Endothelial cell of umbilical vein (primary cell): ENCODE data around the gene SH3TC1. TPM values are rescaled to one million over a fixed set of nuclear protein-coding genes. Genes with fewer than 3 reads are reported as not detected.

ENCODE experiments used
- BruUV-seq: library from RNA; stranded (reverse); fragments of 400-500 nt; replicated peaks from 2 replicates; lab custom pipeline; 2021; lab: Mats Ljungman, UMichigan
- CTCF ChIA-PET: fragments of 300-600, 350-600 bp; sonication (Branson Sonifier 250); formaldehyde crosslinking; loops from one replicate; lab custom pipeline; 2021; ENCODE audit warnings: antibody characterized with exemption, inconsistent platforms; lab: Charles Lee
- POLR2A ChIA-PET: fragments of 300-600, 350-600 bp; sonication (Branson Sonifier 250); formaldehyde crosslinking; loops from one replicate; lab custom pipeline; 2021; ENCODE audit warnings: antibody characterized with exemption, inconsistent platforms; lab: Charles Lee
- DNase-seq: peaks from one replicate; pipeline ENCODE4 v3.0.0-alpha.2; 2011; ENCODE audit warnings: low read depth, low spot score
- FAIRE-seq: peaks from 2 replicates; lab custom pipeline; 2011; peaks lifted over from hg19 to GRCh38; lab: Jason Lieb, UNC
- H2AFZ ChIP-seq: 2 replicates; pipeline ENCODE4 v1.6.0; 2012; ENCODE audit warnings: low read depth, low read length, control low read depth, inconsistent platforms
- H3K27ac ChIP-seq: 2 replicates; pipeline ENCODE4 v1.5.1; 2011; ENCODE audit warnings: low read depth, mild to moderate bottlenecking, control low read depth, low read length, moderate library complexity; ENCODE audit not compliant: insufficient read depth
- H3K27me3 ChIP-seq, 2 experiments: 2 replicates each; pipeline versions ENCODE4 v1.6.0 to v1.6.1; 2011; ENCODE audit warnings: low read length in 2 of 2, mixed read lengths in 1 of 2; ENCODE audit not compliant: control insufficient read depth in 2 of 2, insufficient read depth in 2 of 2
- H3K36me3 ChIP-seq, 2 experiments: 2 replicates in 1 of 2; 3 replicates in 1 of 2; pipeline ENCODE4 v1.5.1; 2011; ENCODE audit warnings: low read length in 2 of 2, mild to moderate bottlenecking in 1 of 2, moderate library complexity in 1 of 2; ENCODE audit not compliant: control insufficient read depth in 2 of 2, insufficient read depth in 2 of 2; ENCODE audit errors: extremely low read depth in 1 of 2
- H3K4me1 ChIP-seq: 3 replicates; pipeline ENCODE4 v1.5.1; 2011; ENCODE audit warnings: mild to moderate bottlenecking, low read length; ENCODE audit not compliant: control insufficient read depth, insufficient read depth; ENCODE audit errors: extremely low read depth
- H3K4me2 ChIP-seq: 2 replicates; pipeline ENCODE4 v1.6.1; 2011; ENCODE audit warnings: low read length, control low read depth, mixed read lengths; ENCODE audit not compliant: insufficient read depth
- H3K4me3 ChIP-seq, 3 experiments: fragments of 200-600 bp in 1 of 3; sonication (generic), shearing (Covaris generic) in 1 of 3; replicated peaks in 1 of 3; 2 replicates each; pipeline ENCODE4 v1.5.1; 2011 to 2016; ENCODE audit warnings: control low read depth in 3 of 3, low read length in 3 of 3, mild to moderate bottlenecking in 2 of 3, inconsistent platforms in 1 of 3, low read depth in 1 of 3, moderate library complexity in 1 of 3; ENCODE audit not compliant: insufficient read depth in 1 of 3
- H3K79me2 ChIP-seq: 2 replicates; pipeline ENCODE4 v1.6.0; 2012; ENCODE audit warnings: low read length, inconsistent platforms; ENCODE audit not compliant: control insufficient read depth, insufficient read depth
- H3K9ac ChIP-seq: replicated peaks from 2 replicates; pipeline ENCODE3; 2011; ENCODE audit warnings: low read length, control low read depth; ENCODE audit not compliant: insufficient read depth; ENCODE audit errors: extremely low read depth
- H3K9me1 ChIP-seq: replicated peaks from 3 replicates; pipeline ENCODE4 v1.6.0; 2011; ENCODE audit warnings: mild to moderate bottlenecking, low read length; ENCODE audit not compliant: control insufficient read depth, insufficient read depth; ENCODE audit errors: extremely low read depth
- H3K9me3 ChIP-seq: replicated peaks from 2 replicates; pipeline ENCODE4 v1.5.1; 2012; ENCODE audit warnings: low read length, inconsistent platforms; ENCODE audit not compliant: control insufficient read depth, insufficient read depth
- H4K20me1 ChIP-seq: replicated peaks from 2 replicates; pipeline ENCODE3; 2011; ENCODE audit warnings: mild to moderate bottlenecking, low read length; ENCODE audit not compliant: control insufficient read depth, insufficient read depth; ENCODE audit errors: extremely low read depth
- EZH2 ChIP-seq: IDR thresholded peaks from 2 replicates; pipeline ENCODE4 v1.6.1; 2012; ENCODE audit warnings: borderline replicate concordance, low read depth, mild to moderate bottlenecking, moderate library complexity, low read length, inconsistent platforms; ENCODE audit not compliant: severe bottlenecking
- FOS ChIP-seq: IDR thresholded peaks from 2 replicates; pipeline ENCODE4 v1.6.1; 2011; ENCODE audit warnings: mild to moderate bottlenecking, low read length, moderate library complexity, borderline replicate concordance; ENCODE audit not compliant: insufficient read depth
- GATA2 ChIP-seq: IDR thresholded peaks from 2 replicates; pipeline ENCODE4 v1.7.0; 2011; ENCODE audit warnings: low read depth, mild to moderate bottlenecking, moderate library complexity, mixed read lengths, low read length; ENCODE audit not compliant: insufficient read length, insufficient read depth
- JUN ChIP-seq: IDR thresholded peaks from 2 replicates; pipeline ENCODE4 v1.6.1; 2011; ENCODE audit warnings: borderline replicate concordance, low read depth; ENCODE audit not compliant: insufficient read length, insufficient read depth
- MYC ChIP-seq: IDR thresholded peaks from one replicate; pipeline ENCODE4 v1.6.1; 2011; ENCODE audit warnings: mild to moderate bottlenecking, low read depth, low read length
- POLR2A ChIP-seq: IDR thresholded peaks from 2 replicates; pipeline ENCODE4 v1.6.1; 2012; ENCODE audit warnings: low read depth, mild to moderate bottlenecking, control low read depth, low read length
- POLR2AphosphoS5 ChIP-seq: IDR thresholded peaks from 2 replicates; pipeline ENCODE4 v1.6.1; 2012; ENCODE audit warnings: low read depth, mild to moderate bottlenecking, control low read depth, low read length, moderate library complexity; ENCODE audit not compliant: insufficient read depth
- dilution Hi-C: fragments of 300-500 bp; cut with MboI; formaldehyde crosslinking; loops from one replicate; pipeline ENCODE4 v1.15.0; 2019; ENCODE audit warnings: low sequenced_read_pairs; ENCODE audit not compliant: extremely low pct_ligation_motif_present
- intact Hi-C: fragments of 100-400 bp; cut with micrococcal nuclease; formaldehyde crosslinking; loops from one replicate; pipeline ENCODE4 v1.10.0; 2022
- polyA plus RNA-seq, 4 experiments: library from polyadenylated mRNA; depleted of rRNA in 3 of 4; stranded (reverse) in 3 of 4; unstranded in 1 of 4; fragments of >200 nt; gene quantifications; 2 replicates each; pipeline versions ENCODE4 v1.2.1 to v1.2.3, GENCODE V29; 2011 to 2012; ENCODE audit warnings: missing spikeins in 1 of 4
- total RNA-seq: library from RNA; stranded (reverse); gene quantifications from 2 replicates; pipeline ENCODE4 v1.2.3, GENCODE V29; 2021
- TF ChIP-seq, protein P1 (sequence below), 2 donors: IDR thresholded peaks; 1 replicate in 1 of 2; 2 replicates in 1 of 2; pipeline ENCODE4 v1.5.1; 2011; ENCODE audit warnings: low read length in 2 of 2, mild to moderate bottlenecking in 2 of 2, moderate library complexity in 2 of 2, control low read depth in 1 of 2, inconsistent platforms in 1 of 2, low read depth in 1 of 2; ENCODE audit not compliant: insufficient read depth in 1 of 2; ENCODE audit errors: extremely low read depth in 1 of 2
- TF ChIP-seq, protein P2 (sequence below): IDR thresholded peaks from 2 replicates; pipeline ENCODE4 v1.6.1; 2011; ENCODE audit not compliant: insufficient read depth, insufficient read length

SH3TC1 gene
- total and polyA plus RNA-seq, 2 donors (not counting 3 experiments of a cell fraction or from before 2014, with no cell fraction given) = 96.5 to 192 TPM

GRCh38 chr4:8177956-8178355 is 21.1 kb upstream of the SH3TC1 start:
- Histone ChIP-seq H3K9ac (no peak overlapping the region), H3K79me2 (no peaks in the 10 kb centered on the region), H3K27me3 (no peaks in the 10 kb centered on the region), H4K20me1 (no peaks in the 10 kb centered on the region), H3K27ac (no peak overlapping the region), H3K9me3 (no peaks in the 10 kb centered on the region), H3K4me2 (no peak overlapping the region), H3K9me1 (no peaks in the 10 kb centered on the region), H3K4me1 (peaks cover 7% of the 10 kb centered on the region), H2AFZ (no peak overlapping the region), H3K36me3 (no peaks in the 10 kb centered on the region), H3K4me3 (no peak overlapping the region)
- intact Hi-C loops = loop anchor here (1.0 to 2.0 kb wide), 3 partner anchors 13 to 225 kb away; no protein-coding TSS in a partner anchor
- ChIA-PET POLR2A (no interaction called here), CTCF (interaction anchor here (1.6 to 5.7 kb wide), 6 partner anchors 15 to 233 kb away, joined by 7 to 196 read pairs (median 25); partner anchors contain the start of gene SH3TC1)
- BruUV-seq = no TSS peak
- TF ChIP-seq FOS (no peak), EZH2 (no peak), GATA2 (no peak), MYC (no peak), JUN (no peak), POLR2A (no peak)
- DNase-seq (no peak), FAIRE-seq (no peak)
- dilution Hi-C loops = no loop called here

- H3K9me3 ChIP-seq = no peaks in the 10 kb centered on the region
- ChIA-PET POLR2A (interaction anchor here (0.8 kb wide), 1 partner anchor 12 kb away, joined by 3 read pairs; no protein-coding TSS in a partner anchor), CTCF (interaction anchor here (1.0 to 5.7 kb wide), 4 partner anchors 11 to 25 kb away, joined by 3 to 196 read pairs (median 5); partner anchors contain the start of gene SH3TC1)
- no peak overlapping the region for H3K27ac ChIP-seq
- no peak for TF ChIP-seq MYC
- TF ChIP-seq EZH2 = no peak
- no peak for TF ChIP-seq FOS
- TF ChIP-seq, protein P1, sequence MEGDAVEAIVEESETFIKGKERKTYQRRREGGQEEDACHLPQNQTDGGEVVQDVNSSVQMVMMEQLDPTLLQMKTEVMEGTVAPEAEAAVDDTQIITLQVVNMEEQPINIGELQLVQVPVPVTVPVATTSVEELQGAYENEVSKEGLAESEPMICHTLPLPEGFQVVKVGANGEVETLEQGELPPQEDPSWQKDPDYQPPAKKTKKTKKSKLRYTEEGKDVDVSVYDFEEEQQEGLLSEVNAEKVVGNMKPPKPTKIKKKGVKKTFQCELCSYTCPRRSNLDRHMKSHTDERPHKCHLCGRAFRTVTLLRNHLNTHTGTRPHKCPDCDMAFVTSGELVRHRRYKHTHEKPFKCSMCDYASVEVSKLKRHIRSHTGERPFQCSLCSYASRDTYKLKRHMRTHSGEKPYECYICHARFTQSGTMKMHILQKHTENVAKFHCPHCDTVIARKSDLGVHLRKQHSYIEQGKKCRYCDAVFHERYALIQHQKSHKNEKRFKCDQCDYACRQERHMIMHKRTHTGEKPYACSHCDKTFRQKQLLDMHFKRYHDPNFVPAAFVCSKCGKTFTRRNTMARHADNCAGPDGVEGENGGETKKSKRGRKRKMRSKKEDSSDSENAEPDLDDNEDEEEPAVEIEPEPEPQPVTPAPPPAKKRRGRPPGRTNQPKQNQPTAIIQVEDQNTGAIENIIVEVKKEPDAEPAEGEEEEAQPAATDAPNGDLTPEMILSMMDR (IDR thresholded peaks at IDR 0.05; ENCODE audit: extremely low read depth in 1 of 2, insufficient read depth in 1 of 2, low read depth in 1 of 2, low read length in 2 of 2) = no peak
- no peak for TF ChIP-seq GATA2
- TF ChIP-seq JUN = no peak
- no peak for TF ChIP-seq POLR2A
- TF ChIP-seq, protein P2, sequence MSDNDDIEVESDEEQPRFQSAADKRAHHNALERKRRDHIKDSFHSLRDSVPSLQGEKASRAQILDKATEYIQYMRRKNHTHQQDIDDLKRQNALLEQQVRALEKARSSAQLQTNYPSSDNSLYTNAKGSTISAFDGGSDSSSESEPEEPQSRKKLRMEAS = no peak
- no peak for TF ChIP-seq POLR2AphosphoS5
- H3K36me3 ChIP-seq = no peaks in the 10 kb centered on the region
- DNase-seq = no peak
- H3K79me2 ChIP-seq = no peaks in the 10 kb centered on the region
- H3K9ac ChIP-seq = no peak overlapping the region
- peaks cover 15% of the 10 kb centered on the region for H3K4me1 ChIP-seq
- no peaks in the 10 kb centered on the region for H4K20me1 ChIP-seq
- no peaks in the 10 kb centered on the region for H3K9me1 ChIP-seq
- intact Hi-C loops = no loop called here
- H3K4me2 ChIP-seq = no peak overlapping the region
- H3K4me3 ChIP-seq = no peak overlapping the region
- dilution Hi-C loops = no loop called here
- no peaks in the 10 kb centered on the region for H3K27me3 ChIP-seq
- no TSS peak for BruUV-seq
- no peak overlapping the region for H2AFZ ChIP-seq
- no peak for FAIRE-seq
Observed at GRCh38 chr4:8179074-8179473, 20.0 kb upstream of the SH3TC1 start.
